K562 (cell line): ENCODE measurements around the gene LENEP.

ENCODE experiments used
- CTCF ChIP-seq, 3 experiments: IDR thresholded peaks in 2 of 3; conservative IDR thresholded peaks in 1 of 3; 2 replicates each; pipeline ENCODE4 v1.5.1; 2011 to 2012; ENCODE audit warnings: low read length in 3 of 3, mild to moderate bottlenecking in 3 of 3, control low read depth in 2 of 3, improper control_type of control experiment in 1 of 3, inconsistent platforms in 1 of 3, low read depth in 1 of 3, mixed read lengths in 1 of 3, moderate library complexity in 1 of 3; ENCODE audit not compliant: insufficient read depth in 2 of 3
- REST ChIP-seq, 2 experiments: fragments of 450-650 bp; formaldehyde crosslinking in 1 of 2; IDR thresholded peaks; 2 replicates each; pipeline versions ENCODE4 v1.4.0 to v1.6.1; 2014 to 2020; ENCODE audit warnings: mild to moderate bottlenecking in 2 of 2, borderline replicate concordance in 1 of 2, low read depth in 1 of 2
- ZNF449 ChIP-seq: fragments of 250-450 bp; sonication (Bioruptor Pico); IDR thresholded peaks from 2 replicates; pipeline ENCODE4 v1.8.0; 2022; ENCODE audit warnings: moderate library complexity, mild to moderate bottlenecking, inconsistent platforms

GRCh38 chr1:154964359-154964758 is 29.0 kb upstream of the LENEP start:
- no peak for TF ChIP-seq CTCF (IDR thresholded peaks at IDR 0.05 in 2 of 3, conservative IDR thresholded peaks at IDR 0.05 in 1 of 3; ENCODE audit: insufficient read depth in 2 of 3, low read depth in 1 of 3, low read length in 3 of 3)
- TF ChIP-seq ZNF449 (CRISPR knock-in tag), result no peak
- TF ChIP-seq REST (IDR thresholded peaks at IDR 0.05; ENCODE audit: borderline replicate concordance), result no peak
- no peak for TF ChIP-seq REST (CRISPR knock-in tag; IDR thresholded peaks at IDR 0.05; ENCODE audit: low read depth)
